Retinal pigment epithelial cell (primary cell): Measurements from ENCODE around the gene HS3ST1.

Experiments
- DNase-seq: peaks from one replicate; pipeline ENCODE4 v3.0.0-alpha.2; 2010; ENCODE audit warnings: low read depth
- H3K4me3 ChIP-seq: 2 replicates; pipeline ENCODE4 v1.5.1; 2011; ENCODE audit warnings: mild to moderate bottlenecking, low read length, control low read depth, moderate library complexity
- TF ChIP-seq, protein P1 (sequence below): conservative IDR thresholded peaks from 2 replicates; pipeline ENCODE4 v1.5.1; 2011; ENCODE audit warnings: low read depth, low read length, control low read depth, inconsistent platforms

HS3ST1 gene

DNA sequence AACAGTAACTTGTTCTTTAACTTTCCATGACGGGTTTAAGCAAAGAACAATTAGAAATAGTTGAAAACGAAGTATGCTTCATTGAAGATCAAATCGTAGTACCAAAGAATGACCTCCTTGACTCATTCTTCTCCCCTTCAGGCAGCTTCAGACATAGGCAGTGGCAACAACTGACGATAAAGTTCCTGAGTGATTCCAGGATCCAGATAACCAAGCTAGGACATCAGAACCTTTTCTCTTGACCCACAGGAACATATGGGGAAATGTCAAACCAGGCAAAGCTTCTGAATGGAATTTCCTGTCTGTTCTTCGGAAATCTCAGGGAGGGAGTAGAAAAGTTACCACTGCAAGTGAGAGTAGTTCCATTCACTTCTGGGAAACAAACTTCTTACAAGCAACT lies 74.2 kb downstream of the HS3ST1 start:
- DNase-seq, result no peak
- no peak overlapping the region for H3K4me3 ChIP-seq
- TF ChIP-seq, protein P1, sequence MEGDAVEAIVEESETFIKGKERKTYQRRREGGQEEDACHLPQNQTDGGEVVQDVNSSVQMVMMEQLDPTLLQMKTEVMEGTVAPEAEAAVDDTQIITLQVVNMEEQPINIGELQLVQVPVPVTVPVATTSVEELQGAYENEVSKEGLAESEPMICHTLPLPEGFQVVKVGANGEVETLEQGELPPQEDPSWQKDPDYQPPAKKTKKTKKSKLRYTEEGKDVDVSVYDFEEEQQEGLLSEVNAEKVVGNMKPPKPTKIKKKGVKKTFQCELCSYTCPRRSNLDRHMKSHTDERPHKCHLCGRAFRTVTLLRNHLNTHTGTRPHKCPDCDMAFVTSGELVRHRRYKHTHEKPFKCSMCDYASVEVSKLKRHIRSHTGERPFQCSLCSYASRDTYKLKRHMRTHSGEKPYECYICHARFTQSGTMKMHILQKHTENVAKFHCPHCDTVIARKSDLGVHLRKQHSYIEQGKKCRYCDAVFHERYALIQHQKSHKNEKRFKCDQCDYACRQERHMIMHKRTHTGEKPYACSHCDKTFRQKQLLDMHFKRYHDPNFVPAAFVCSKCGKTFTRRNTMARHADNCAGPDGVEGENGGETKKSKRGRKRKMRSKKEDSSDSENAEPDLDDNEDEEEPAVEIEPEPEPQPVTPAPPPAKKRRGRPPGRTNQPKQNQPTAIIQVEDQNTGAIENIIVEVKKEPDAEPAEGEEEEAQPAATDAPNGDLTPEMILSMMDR, result no peak

DNA sequence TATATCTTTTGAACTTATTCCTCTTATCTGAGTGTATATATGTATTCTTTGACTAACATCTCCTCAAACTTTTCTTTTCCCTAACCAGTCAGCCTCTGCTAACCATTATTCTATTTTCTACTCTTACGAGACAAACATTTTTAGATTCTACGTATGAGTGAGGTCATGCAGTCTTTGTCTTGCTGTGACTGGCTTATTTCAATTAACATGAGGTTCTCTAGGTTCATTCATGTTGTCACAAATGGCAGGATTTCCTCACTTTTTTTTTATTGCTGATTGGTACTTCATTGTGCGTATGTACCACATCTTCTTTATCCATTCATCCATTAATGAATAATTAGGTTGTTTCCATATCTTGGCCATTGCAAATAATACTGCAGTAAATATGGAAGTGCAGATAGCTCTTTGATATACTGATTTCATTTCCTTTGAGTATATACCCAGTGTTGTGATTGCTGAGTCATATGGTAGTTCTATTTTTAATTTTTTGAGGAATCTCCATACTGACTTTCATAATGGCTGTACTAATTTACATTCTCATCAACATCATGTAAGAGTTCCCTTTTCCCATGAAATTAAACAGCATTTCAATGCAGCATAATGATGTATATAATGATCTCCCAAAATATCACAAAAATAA lies 80.1 kb downstream of the HS3ST1 start:
- TF ChIP-seq, protein P1, result no peak
- DNase-seq, result no peak

DNA sequence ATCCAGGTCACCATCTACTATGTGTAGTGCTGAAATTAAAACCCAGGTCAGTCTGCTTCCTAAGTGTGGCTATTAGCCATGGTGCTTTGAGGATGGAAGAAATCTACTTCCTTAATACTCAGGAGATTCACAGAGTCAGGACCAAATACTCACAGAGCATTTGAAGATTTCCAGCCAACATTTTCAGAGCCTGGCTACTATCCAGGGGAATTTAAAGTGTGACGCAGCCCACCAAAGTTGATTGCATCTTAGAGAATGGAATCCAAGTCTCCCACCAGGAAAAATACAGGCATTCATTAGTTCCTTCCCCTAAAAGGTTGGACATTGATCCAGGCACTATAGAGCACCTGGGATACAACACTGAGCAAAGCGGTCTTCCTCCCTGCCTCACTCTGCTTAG lies 83.8 kb downstream of the HS3ST1 start:
- TF ChIP-seq, protein P1, result no peak
- DNase-seq, result no peak
- H3K4me3 ChIP-seq, result no peak overlapping the region

More for the DNA sequence above, 80.1 kb downstream of the HS3ST1 start:
- no peak overlapping the region for H3K4me3 ChIP-seq

DNA sequence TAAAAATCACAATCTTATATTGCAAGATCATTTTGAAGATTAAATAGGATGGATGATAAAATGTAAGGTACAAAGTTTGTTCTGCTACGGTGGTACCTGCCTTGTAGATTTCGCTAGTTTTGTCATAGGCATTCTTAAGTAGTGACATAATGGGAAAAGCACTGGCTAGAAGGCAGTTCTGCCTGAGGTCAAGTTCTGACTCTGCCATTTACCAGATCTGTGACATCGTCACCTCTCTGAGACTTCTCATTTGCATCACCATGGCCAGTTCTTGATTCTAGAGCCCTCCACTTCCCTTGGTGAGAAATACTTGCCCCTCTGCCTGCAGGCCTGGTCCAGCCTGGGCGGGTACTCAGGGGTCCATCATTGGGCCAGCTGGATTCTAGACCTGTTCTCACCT lies 85.2 kb downstream of the HS3ST1 start:
- H3K4me3 ChIP-seq, result no peak overlapping the region
- TF ChIP-seq, protein P1, result no peak
- DNase-seq, result no peak
